ENCODE data around the gene MMS19.

MMS19 gene

GRCh38 chr10:97508342-97508741, 10.1 kb upstream of the MMS19 start:
- ChIA-PET POLR2A (ENCODE audit: low non-redundant PET) (interaction anchor here (0.7 kb wide), 1 partner anchor 50 kb away, joined by 3 read pairs; no protein-coding TSS in a partner anchor), CTCF (interaction anchor here (0.9 to 1.0 kb wide), 2 partner anchors 62 to 223 kb away, joined by 3 to 5 read pairs; no protein-coding TSS in a partner anchor)
- DNase-seq (ENCODE audit: low spot score), result peak; percentile 36
- TF ChIP-seq CTCF (conservative IDR thresholded peaks at IDR 0.05; ENCODE audit: low read depth), result no peak
- H3K27ac ChIP-seq, result no peak overlapping the region

GRCh38 chr10:97506199-97506991, 8.2 kb upstream of the MMS19 start:
- TF ChIP-seq CTCF (conservative IDR thresholded peaks at IDR 0.05; ENCODE audit: low read depth), result no peak
- CTCF ChIA-PET, result interaction anchor here (0.6 kb wide), 1 partner anchor 16 kb away, joined by 5 read pairs; no protein-coding TSS in a partner anchor
- no peak overlapping the region for H3K27ac ChIP-seq
- POLR2A ChIA-PET (ENCODE audit: low non-redundant PET), result no interaction called here
- no peak for DNase-seq (ENCODE audit: low spot score)

GRCh38 chr10:97505152-97505551, 6.9 kb upstream of the MMS19 start:
- ChIA-PET POLR2A (ENCODE audit: low non-redundant PET) (no interaction called here), CTCF (interaction anchor here (0.6 to 1.1 kb wide), 3 partner anchors 13 to 108 kb away, joined by 3 to 5 read pairs (median 4); no protein-coding TSS in a partner anchor)
- no peak for DNase-seq (ENCODE audit: low spot score)
- no peak for TF ChIP-seq CTCF (conservative IDR thresholded peaks at IDR 0.05; ENCODE audit: low read depth)
- H3K27ac ChIP-seq, result no peak overlapping the region

- no peak for TF ChIP-seq CTCF (conservative IDR thresholded peaks at IDR 0.05; ENCODE audit: low read depth)
- POLR2A ChIA-PET (ENCODE audit: low non-redundant PET), result no interaction called here
- H3K27ac ChIP-seq, result no peak overlapping the region
- no peak for DNase-seq (ENCODE audit: low spot score)
- CTCF ChIA-PET, result interaction anchor here (0.6 kb wide), 2 partner anchors 61 to 196 kb away, joined by 3 read pairs; no protein-coding TSS in a partner anchor
Observed at GRCh38 chr10:97503406-97503805, 5.2 kb upstream of the MMS19 start.

- POLR2A ChIA-PET (ENCODE audit: low non-redundant PET), result no interaction called here
- no peak for TF ChIP-seq CTCF (conservative IDR thresholded peaks at IDR 0.05; ENCODE audit: low read depth)
- no peak overlapping the region for H3K27ac ChIP-seq
- CTCF ChIA-PET, result interaction anchor here (0.6 kb wide), 1 partner anchor 61 kb away, joined by 3 read pairs; no protein-coding TSS in a partner anchor
- DNase-seq (ENCODE audit: low spot score), result no peak
Observed at GRCh38 chr10:97502916-97503315, 4.7 kb upstream of the MMS19 start.

GRCh38 chr10:97500297-97500575, 2.0 kb upstream of the MMS19 start:
- peak overlapping the region; percentile 96 for H3K27ac ChIP-seq
- ChIA-PET CTCF (interaction anchor here (0.9 to 1.1 kb wide), 3 partner anchors 27 to 52 kb away, joined by 3 to 4 read pairs (median 3); no protein-coding TSS in a partner anchor), POLR2A (ENCODE audit: low non-redundant PET) (no interaction called here)
- no peak for DNase-seq (ENCODE audit: low spot score)
- TF ChIP-seq CTCF (conservative IDR thresholded peaks at IDR 0.05; ENCODE audit: low read depth), result no peak
